GM18517 (cell line): Measurements from ENCODE around the gene PDE10A.

Source experiments
- ATAC-seq: cut with Tn5 transposase; IDR thresholded peaks from one replicate; pipeline ENCODE4 v1.9.1; 2021; ENCODE audit warnings: mild to moderate bottlenecking, moderate library complexity; ENCODE audit not compliant: unreplicated experiment

Gene PDE10A

DNA sequence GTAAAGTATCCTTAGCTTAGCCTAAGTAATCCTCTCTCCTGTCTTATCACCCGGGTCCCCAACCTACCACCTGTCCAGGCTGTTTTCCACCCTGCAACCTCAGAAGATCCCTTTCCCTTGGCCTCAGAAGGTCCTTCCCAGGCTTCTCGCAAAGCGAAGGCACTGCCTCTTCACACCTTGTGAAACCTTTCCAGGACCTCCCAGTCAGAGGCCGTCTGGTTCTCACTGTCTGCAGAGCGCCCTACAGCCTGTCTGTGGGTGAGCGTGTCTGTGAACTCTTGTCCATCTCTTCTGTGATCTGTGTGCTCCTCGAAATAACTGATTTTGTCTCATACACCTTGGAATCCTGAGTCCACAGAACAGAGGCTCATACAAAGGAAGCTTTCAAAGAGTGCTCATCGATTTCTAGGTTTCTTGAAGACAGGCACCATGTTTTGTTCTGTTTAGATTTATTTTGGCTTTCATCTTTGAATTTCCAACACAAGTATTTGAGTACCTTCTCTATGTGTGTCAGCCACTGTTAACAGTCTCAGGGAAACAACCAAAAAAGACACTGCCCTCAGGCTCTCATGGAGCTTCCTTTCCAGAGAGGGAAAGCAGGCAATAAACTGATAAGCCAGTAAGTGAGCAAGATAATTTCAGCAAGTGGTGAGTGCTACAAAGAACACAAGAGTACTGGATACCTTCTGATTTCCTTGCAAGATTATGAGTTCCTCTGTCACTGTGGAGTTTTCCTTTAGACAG is 6.3 kb downstream of the PDE10A start:
- ATAC-seq: no peak

DNA sequence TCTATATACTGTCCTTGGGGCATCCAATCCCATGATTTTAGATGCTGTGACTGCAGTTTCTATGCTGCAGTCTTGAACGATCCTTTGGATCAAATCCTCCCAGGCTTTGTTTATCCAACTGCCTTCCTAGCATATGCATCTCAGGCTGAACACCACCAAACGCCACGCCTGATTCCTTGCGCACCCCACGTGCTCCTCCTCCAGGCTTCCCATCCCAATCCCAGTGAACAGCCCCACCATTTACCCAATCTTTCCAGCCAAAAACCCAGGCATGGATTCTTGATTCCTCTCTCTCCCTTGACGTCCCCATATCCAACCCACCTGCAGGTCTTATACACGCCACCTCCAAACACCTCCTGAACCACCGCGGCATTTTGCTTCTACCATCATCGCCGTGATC is 7.8 kb downstream of the PDE10A start:
- no peak for ATAC-seq

DNA sequence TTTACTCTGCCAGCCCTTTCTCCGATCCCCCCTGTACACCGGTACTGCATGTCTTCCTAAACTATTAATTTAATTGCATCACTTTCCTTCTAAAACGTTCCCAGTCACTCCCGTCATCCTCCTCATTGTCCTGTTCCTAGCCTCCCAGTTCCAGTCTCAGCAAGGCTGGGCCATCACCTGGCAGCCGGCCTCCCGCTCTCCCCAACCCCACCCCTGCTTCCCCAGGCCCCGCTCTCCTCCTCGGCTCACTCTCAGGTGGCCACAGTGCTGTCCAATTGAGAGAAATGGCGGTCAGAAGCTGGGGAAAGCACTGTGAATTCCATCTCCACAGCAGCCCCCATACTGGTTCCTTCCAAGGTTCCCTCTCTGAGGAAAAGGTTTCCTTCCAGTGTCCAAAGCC is 8.9 kb downstream of the PDE10A start:
- ATAC-seq: no peak

DNA sequence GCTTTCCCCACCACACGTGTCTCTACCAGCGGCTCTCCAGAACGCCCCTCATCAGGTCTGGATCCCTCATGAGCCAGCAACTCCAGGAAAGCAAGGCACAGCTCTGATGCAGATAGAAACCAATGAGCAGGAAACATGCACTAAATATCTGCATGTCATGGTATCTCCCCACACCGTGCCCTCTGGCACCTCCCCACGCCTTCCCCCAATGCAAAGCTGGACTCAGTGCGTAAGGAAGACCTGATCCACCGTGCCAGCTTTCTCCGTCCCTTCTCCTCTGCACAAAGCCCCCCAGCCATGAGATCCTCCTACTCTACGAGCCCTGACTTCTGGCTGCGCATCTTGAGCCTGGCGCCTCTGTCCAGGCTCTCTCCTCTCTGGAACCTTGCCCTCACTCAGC is 9.4 kb downstream of the PDE10A start:
- no peak for ATAC-seq

DNA sequence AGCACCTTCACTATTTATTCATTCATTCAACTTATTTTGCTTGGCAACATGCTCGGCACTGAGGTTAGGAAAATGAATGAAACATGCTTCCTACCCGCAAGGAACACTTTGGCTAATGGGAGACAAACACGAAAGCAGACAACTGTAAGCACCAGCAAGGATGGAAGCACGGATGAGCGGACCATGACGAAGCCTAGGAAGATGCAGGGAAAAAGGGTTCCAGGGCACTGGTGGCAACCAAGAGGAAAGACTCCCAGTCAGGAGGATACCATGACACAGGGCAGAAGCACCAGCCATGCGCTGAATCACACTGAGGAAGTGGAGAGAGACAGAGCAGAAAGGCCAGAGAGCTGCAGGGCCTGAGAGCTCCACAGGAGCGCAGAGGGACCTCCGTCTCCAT is 9.8 kb downstream of the PDE10A start:
- no peak for ATAC-seq

DNA sequence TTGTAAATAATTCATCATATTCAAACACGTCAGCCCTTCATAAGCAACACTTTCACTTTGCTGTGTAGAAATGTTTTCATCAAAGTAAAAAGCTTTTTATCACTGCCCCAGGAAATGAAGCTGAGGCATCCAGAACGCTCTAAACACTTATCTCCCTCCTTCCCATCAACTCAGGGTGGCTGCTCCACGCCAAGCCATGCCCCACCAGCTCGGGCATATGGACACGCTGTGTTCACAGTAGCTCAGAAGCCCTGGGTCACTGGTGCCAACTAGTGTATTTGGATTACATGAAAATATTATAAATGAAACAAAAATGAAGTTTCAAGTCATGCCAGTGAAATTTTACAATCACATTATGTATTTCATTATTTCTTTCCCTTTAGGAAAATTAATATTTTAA is 10.3 kb downstream of the PDE10A start:
- ATAC-seq: no peak

DNA sequence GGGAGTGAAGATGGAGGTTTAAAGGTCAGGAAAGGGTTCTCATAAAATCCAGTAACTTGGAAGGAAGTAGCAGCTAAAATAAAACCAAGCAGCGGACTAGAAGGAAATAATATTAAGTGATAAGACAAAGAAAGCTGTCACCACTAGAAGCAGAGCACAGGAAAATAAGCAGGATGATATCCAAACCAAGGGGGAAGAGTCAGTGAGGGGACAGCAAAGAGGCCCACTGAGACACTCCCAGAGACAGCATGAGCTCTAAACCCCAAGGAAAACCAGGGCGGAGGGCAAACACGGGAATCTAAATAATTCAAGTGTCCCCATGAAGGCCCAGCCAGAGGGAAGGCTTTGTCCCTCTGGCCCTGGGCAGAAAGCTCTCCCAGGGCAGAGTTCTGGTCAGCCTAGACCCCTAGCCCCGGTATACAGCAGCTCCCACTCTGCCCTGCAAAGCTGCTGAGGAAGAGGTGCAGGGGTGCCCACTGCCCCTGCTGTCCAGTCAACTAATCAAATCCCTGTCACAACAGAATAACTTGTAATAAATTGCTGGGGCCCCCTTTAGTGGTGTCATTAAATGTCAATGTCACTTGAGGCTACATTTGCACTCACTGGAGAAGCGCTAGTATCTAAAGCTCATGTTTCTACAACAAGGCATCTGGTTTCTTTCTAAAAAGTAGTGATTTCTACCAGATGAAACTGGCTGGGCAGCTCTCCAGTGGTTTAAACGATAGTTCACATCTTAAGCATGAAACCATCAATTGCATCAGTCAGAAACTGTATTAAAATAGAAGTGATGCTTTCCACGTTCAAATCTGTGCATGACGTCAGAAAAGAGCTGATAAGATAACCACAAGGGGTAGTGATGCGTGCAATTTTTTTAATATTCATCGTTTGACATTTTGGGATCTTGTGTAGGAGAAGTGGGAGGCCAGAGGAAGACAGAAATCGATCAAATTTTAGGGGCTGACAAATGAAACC is 13.6 kb downstream of the PDE10A start:
- no peak for ATAC-seq

DNA sequence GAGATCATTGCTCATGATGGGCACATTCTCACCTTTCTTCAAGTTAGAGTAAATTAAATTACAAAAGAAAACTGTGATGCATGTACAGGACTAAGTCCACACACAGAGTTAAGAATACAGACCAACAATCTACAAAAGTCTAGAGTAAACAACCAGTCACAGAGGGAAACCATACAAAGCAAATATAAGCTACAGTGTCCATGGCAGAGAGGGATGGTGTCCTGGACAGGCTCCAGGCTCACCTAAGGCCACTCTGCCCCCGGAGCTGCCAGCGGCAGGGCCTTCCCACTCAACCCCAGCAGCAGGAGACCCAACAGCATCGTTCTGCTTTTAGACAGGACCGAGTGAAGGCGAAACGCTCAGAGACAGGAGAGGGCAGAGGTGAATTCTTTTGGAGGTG is 16.0 kb downstream of the PDE10A start:
- ATAC-seq: no peak

DNA sequence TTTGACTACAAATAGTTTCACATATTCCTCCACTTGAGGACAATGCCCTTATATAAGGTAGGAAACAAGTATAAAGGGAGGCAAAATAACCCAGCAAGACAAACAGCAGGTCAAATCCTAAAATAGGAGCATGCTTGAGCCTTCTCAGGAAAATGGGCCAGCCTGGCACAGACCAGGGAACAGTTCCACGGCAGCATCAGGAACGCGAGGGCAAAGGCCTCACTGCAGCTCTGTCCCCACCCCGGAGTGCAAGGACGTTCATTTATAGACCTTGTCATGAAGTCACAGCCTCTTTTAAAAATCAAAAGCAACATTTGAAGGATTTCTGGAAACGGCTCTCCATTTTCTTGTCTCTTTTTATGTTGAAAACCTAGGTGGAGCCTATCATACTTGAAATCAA is 17.1 kb downstream of the PDE10A start:
- no peak for ATAC-seq

DNA sequence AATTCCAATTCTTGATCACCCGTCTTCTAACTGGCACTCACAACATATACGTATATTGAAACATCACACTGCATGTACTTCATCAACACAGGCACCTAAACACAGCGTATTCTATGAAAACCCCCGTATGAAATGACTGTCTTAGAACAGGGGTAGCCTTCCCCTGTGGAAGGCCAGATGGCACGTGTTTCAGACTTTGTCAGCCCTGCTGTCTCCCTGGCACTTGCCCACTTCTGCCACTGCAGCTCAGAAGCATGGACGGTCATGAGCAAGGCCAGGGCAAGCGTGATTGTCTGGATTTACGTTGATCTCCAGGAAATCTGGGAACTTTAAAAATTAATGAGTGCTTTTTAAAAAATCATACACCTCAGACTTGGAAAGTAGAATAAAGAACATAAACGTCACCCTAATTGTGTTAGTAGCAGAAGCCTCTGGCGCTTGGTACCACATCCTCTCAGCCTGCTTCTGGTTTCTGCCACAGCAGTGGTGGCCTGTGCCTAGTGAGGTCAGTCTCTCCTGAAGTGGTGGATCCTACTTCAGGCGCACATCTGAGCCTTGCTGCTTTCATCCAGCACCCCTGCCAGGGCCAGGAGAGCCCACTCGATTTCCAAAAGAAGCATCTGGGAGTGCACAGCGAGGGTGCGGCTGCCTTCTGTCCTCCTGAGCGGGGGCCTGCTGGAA is 18.3 kb downstream of the PDE10A start:
- ATAC-seq: no peak

DNA sequence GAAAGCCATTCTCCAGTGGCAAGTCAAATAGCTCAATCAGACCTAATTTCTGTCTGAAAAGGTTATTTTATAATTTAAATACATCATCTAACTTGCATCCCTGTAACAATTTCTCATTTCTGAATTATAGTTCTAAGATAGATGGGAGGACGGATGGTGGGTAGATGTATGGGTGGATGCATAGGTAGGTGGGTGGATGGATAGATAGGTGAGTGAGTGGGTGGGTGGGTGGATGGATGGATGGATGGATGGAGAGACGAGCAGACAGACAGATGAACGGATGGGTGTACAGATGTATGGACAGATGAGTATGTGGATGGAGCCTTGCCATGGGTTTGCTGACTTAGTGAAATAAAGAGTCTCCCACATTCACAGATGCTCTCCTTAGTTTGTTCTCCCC is 20.0 kb downstream of the PDE10A start:
- no peak for ATAC-seq

DNA sequence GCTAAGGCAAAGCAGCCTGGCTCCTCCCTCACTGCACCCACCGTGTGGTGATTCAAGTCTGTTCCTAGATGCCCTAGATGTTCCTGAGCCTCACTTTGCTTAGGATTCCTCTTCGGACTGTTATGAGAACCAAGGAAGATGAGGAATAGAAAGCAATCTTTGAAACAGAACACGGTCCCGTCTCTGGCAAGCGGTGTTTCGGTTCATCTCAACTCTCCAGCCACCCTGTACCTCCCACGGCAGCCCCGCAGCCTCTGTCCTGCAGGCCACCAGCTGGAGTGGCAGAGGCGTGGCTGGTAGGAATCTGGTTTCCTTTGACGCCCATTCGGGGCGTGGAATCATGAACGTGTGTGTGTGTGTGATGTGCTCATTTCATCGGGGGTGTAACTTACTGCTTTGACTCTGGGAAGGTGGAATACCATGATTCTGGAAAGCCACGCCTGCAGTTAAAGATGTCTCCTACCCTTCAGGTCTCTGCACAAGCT is 21.3 kb downstream of the PDE10A start:
- no peak for ATAC-seq

DNA sequence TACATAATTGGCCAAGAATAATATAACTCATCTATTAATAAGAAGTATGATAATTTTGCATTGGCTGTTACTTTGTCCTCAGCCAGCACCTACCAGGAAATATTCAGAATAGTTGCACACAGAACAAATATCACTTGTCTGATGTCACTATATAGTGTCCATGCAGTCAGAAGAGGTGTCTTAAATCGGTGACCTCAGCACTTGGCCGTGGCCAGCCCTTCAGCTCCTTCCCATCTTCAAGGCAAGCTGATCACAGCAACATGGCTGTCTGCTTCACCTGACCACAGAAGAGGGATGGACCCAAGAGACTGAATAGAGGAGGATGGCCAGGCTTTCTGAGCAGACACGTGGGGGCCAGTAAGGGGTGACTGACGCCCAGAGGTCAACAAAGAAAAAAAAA is 22.2 kb downstream of the PDE10A start:
- no peak for ATAC-seq

DNA sequence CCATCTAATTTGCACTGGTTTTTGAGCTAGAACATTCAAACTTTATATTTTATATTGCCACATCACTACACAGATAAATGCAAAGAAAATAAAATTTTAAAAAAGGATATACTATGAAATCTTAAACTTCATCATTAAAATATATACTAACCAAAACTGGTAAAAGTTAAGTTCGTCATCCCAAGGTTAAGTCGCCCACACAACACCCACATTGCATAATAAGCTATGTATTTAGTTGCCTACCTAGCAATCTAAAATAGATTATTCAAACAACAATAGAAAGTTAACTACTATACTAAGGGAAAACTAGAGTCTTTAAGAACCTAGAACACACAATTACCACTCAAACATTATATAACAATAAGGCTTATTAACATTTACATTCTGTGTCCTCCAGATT is 24.5 kb downstream of the PDE10A start:
- no peak for ATAC-seq

DNA sequence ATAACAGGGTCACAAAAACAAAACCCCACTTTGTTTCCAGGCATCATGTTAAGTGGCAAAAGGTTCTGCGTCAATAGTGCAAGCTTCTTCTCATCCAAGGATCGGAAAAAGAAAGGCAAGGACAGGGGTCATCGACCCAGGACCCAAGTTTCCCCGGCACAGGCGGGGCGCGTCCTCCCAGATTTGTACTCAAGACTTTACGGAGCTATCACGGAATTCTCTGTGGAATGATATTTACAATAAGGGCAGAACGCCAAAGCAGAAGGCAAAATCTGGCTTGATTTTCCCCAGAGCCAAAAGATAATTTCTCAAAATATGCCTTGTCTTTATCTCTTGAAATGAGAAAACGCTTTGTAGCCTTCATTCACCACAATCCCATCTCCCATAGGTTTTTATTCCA is 25.5 kb downstream of the PDE10A start:
- ATAC-seq: no peak

DNA sequence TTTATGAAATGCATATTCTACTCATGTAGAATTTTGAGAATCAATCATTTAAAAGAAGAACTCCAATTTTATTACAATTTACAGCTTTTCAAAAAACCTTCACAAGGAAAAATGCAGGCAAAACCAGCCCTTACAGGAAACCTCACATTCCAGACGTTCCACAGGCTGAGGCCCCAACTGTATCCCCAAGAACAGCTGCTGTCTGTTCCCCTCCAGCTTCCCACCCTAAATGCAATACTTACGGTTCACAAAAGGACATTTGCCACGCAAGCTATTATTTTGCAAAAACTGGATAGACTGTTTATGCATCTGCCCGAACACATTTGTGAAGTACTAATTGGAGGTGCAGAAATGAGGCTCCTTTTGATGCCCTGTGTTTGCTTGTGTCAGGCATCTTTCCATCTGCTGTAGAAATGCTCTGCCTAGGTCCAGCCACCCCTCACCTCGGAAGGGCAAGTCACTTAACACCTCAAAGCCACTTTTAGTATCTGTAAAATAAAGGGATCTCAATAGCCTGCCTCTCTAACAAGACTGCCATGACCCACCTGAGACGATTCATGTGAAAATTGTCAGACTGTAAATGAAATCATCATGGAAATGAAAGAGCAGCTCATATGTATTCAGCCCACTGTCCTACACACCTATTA is 26.5 kb downstream of the PDE10A start:
- no peak for ATAC-seq

DNA sequence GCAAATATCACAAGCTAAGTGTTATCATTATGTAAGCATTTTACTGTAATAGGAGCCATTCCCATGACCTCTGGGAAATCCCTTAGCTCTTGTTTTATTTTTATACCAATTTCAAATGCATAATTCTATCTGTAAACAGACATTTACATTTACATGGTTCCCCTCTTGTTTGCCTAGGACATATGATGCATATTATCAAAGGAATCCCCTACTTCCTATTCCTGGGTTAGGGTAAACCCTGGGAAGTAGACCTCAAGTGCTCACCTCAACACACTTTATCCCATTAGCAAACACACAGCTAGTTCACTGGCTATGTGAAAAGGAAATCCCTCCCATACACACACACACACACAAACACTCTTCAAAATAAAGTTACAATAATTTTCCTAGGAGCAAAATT is 27.1 kb downstream of the PDE10A start:
- ATAC-seq: no peak

DNA sequence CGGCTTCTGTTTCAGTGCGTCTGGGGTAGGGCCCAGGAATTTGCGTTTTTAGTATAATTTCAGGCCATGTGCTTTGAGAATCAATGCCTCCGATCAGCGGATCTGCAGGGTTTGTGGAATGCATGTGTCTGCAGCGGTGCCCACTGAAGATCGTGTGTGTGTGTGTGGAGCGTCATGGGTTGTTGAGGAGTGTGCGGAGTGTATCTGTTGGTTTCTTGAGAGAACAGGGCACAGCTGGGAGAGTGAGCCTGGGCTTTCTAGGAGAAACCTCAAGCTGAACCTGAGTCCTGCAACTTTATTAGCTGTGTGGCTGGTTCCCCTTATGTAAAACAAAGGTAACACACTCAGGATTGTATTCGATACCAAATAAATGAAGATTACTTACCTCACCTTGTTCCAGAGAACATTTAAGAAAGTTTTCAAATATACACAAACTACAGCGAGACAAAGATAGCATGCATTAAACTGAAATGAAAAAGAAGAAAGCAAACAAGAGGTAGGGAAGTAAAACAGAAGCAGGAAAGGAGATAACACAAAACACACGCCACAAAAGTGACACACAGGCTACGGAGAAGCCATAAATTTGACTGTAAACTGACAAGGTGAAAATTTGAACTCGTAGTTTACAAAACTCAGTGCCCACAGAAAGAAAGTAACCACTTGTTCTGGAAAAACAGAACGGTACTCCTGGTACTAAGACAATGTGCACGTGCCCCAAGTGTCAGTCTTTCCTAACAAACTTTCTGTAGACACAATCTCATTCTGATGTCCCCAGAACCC is 28.8 kb downstream of the PDE10A start:
- no peak for ATAC-seq

DNA sequence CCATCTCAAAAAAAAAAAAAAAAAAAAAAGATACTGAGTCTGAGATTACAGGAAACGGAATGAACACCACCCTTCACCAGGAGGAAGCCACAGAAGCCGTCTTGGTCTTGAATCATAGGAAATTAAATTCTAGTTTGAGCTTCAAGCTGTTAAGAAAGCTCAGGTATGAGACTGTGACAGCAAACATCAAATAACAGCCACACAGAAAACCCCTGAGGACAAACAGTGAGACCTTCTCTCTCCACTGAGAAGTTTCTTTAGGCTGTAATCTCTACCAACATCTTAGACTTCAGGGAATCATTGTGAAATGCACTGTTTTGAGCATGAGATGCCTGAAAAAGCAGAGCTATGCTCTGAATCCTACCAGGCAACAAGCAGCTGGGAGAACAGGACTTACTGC is 30.8 kb downstream of the PDE10A start:
- ATAC-seq: no peak

DNA sequence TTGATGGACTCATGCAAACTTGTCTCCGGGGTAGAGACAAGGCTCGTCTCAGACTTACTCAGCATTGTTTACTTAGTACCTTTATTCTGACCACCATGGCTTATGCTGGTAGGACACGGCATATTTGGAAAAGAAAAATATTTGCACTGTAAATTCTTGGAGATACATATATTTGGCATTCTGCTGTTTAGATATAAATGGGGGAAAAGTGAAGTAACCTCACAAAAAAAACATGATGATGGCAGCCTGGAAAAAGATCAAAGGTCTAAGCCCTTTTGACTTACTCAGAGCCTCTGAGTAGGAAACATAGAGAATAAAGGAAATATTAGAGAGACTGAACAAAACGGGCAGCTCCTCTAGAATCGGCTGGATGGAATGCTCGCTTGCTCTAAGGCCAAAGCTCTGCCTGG is 32.5 kb downstream of the PDE10A start:
- ATAC-seq: no peak
